ENCODE measurements around the gene FITM1.

DNA sequence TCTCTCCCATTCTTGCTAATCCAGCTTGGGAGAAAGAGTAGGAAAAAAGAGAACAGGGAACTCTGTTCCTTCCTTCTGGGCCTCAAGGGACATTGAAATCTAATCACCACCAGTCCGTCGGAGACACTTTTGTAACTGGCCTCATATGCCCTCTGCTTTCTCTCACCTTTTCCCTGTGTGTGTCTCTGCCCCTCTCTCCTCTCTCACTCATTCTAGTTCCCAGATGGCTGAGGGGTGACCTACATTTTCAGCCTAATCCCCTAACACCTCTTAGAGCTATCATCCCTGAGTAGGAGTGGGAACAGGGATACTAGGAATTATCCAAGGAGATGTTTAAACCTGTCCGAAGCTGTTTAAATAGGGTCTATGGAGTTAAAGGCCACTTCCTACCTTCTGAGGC lies 45.2 kb upstream of the FITM1 start:
- TF ChIP-seq, protein P1, sequence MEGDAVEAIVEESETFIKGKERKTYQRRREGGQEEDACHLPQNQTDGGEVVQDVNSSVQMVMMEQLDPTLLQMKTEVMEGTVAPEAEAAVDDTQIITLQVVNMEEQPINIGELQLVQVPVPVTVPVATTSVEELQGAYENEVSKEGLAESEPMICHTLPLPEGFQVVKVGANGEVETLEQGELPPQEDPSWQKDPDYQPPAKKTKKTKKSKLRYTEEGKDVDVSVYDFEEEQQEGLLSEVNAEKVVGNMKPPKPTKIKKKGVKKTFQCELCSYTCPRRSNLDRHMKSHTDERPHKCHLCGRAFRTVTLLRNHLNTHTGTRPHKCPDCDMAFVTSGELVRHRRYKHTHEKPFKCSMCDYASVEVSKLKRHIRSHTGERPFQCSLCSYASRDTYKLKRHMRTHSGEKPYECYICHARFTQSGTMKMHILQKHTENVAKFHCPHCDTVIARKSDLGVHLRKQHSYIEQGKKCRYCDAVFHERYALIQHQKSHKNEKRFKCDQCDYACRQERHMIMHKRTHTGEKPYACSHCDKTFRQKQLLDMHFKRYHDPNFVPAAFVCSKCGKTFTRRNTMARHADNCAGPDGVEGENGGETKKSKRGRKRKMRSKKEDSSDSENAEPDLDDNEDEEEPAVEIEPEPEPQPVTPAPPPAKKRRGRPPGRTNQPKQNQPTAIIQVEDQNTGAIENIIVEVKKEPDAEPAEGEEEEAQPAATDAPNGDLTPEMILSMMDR (IDR thresholded peaks at IDR 0.05) = no peak
- TF ChIP-seq, protein P2, sequence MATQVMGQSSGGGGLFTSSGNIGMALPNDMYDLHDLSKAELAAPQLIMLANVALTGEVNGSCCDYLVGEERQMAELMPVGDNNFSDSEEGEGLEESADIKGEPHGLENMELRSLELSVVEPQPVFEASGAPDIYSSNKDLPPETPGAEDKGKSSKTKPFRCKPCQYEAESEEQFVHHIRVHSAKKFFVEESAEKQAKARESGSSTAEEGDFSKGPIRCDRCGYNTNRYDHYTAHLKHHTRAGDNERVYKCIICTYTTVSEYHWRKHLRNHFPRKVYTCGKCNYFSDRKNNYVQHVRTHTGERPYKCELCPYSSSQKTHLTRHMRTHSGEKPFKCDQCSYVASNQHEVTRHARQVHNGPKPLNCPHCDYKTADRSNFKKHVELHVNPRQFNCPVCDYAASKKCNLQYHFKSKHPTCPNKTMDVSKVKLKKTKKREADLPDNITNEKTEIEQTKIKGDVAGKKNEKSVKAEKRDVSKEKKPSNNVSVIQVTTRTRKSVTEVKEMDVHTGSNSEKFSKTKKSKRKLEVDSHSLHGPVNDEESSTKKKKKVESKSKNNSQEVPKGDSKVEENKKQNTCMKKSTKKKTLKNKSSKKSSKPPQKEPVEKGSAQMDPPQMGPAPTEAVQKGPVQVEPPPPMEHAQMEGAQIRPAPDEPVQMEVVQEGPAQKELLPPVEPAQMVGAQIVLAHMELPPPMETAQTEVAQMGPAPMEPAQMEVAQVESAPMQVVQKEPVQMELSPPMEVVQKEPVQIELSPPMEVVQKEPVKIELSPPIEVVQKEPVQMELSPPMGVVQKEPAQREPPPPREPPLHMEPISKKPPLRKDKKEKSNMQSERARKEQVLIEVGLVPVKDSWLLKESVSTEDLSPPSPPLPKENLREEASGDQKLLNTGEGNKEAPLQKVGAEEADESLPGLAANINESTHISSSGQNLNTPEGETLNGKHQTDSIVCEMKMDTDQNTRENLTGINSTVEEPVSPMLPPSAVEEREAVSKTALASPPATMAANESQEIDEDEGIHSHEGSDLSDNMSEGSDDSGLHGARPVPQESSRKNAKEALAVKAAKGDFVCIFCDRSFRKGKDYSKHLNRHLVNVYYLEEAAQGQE (IDR thresholded peaks at IDR 0.05; ENCODE audit: insufficient read depth in 1 of 2, low read depth in 2 of 2, low read length in 1 of 2) = no peak
- TF ChIP-seq TCF7L2 (IDR thresholded peaks at IDR 0.05; ENCODE audit: low read depth, low read length) (no peak), POLR2AphosphoS5 (IDR thresholded peaks at IDR 0.05; ENCODE audit: low read depth, low read length) (no peak), SIN3A (IDR thresholded peaks at IDR 0.05; ENCODE audit: borderline replicate concordance, insufficient read depth, low read depth, low read length) (no peak)

Data from Panc1 (cell line).